SK-N-SH (cell line): ENCODE results near the gene APOL6.

Experiments
- EP300 ChIP-seq, 2 experiments: IDR thresholded peaks; 2 replicates each; pipeline versions ENCODE4 v1.4.0 to v1.6.1; 2012; ENCODE audit warnings: borderline replicate concordance in 1 of 2, low read depth in 1 of 2, low read length in 1 of 2
- GABPA ChIP-seq: IDR thresholded peaks from 2 replicates; pipeline ENCODE4 v1.4.0; 2012; ENCODE audit warnings: low read depth, mild to moderate bottlenecking
- JUND ChIP-seq: IDR thresholded peaks from 2 replicates; pipeline ENCODE4 v1.4.0; 2012
- POLR2AphosphoS5 ChIP-seq: IDR thresholded peaks from 2 replicates; pipeline ENCODE4 v1.6.1; 2012; ENCODE audit warnings: low read depth, low read length
- RAD21 ChIP-seq: IDR thresholded peaks from 2 replicates; pipeline ENCODE4 v1.6.1; 2012; ENCODE audit warnings: mild to moderate bottlenecking, low read length
- RCOR1 ChIP-seq: fragments of 150-350 bp; IDR thresholded peaks from 2 replicates; pipeline ENCODE4 v1.6.1; 2017; ENCODE audit warnings: antibody characterized with exemption, low read length
- RFX5 ChIP-seq: IDR thresholded peaks from 2 replicates; pipeline ENCODE4 v1.6.1; 2012; ENCODE audit warnings: mild to moderate bottlenecking, improper control_type of control experiment, low read length
- TCF12 ChIP-seq: IDR thresholded peaks from 2 replicates; pipeline ENCODE4 v1.4.0; 2012
- TF ChIP-seq, protein P1 (sequence below): fragments of 200-600 bp; sonication (generic); IDR thresholded peaks from 2 replicates; pipeline ENCODE4 v1.6.1; 2017; ENCODE audit warnings: antibody characterized with exemption, mild to moderate bottlenecking, moderate library complexity
- TF ChIP-seq, protein P2 (sequence below): IDR thresholded peaks from 2 replicates; pipeline ENCODE4 v1.4.0; 2012; ENCODE audit warnings: low read depth

- TF ChIP-seq GABPA = no peak
- no peak for TF ChIP-seq EP300 (IDR thresholded peaks at IDR 0.05; ENCODE audit: borderline replicate concordance in 1 of 2, low read depth in 1 of 2, low read length in 1 of 2)
- no peak for TF ChIP-seq RFX5
- TF ChIP-seq, protein P1, sequence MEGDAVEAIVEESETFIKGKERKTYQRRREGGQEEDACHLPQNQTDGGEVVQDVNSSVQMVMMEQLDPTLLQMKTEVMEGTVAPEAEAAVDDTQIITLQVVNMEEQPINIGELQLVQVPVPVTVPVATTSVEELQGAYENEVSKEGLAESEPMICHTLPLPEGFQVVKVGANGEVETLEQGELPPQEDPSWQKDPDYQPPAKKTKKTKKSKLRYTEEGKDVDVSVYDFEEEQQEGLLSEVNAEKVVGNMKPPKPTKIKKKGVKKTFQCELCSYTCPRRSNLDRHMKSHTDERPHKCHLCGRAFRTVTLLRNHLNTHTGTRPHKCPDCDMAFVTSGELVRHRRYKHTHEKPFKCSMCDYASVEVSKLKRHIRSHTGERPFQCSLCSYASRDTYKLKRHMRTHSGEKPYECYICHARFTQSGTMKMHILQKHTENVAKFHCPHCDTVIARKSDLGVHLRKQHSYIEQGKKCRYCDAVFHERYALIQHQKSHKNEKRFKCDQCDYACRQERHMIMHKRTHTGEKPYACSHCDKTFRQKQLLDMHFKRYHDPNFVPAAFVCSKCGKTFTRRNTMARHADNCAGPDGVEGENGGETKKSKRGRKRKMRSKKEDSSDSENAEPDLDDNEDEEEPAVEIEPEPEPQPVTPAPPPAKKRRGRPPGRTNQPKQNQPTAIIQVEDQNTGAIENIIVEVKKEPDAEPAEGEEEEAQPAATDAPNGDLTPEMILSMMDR = no peak
- TF ChIP-seq TCF12 = no peak
- TF ChIP-seq POLR2AphosphoS5 = no peak
- TF ChIP-seq RAD21 = no peak
- TF ChIP-seq JUND = no peak
- TF ChIP-seq RCOR1 = no peak
- TF ChIP-seq, protein P2, sequence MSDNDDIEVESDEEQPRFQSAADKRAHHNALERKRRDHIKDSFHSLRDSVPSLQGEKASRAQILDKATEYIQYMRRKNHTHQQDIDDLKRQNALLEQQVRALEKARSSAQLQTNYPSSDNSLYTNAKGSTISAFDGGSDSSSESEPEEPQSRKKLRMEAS = no peak
These were observed 37.5 kb upstream of the APOL6 start for GRCh38 chr22:35610741-35611140.
